Measurements from ENCODE around the gene TMEM125. TPM values are rescaled to one million over a fixed set of nuclear protein-coding genes. Genes with fewer than 3 reads are reported as not detected.

TMEM125 gene
- total RNA-seq, 4 donors from 2014 or later = 0.20 to 2.6 (median 0.21) TPM; not detected in 1

DNA sequence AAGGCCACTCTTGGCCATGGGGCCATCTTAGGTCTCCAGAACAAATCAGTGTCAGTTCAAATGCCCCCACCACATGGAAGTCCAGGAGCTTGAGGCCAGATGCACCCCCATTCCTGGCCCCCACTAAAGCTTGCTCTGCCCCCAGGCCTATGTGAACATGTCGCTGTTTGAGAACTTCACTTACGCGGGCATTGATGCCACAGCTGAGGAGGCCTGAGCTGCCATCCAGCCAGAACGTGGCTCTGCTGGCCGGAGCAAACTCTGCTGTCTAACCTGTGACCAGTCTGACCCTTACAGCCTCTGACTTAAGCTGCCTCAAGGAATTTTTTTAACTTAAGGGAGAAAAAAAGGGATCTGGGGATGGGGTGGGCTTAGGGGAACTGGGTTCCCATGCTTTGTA, 52.7 kb downstream of the TMEM125 start:
- DNase-seq (ENCODE audit: low spot score in 2 of 2) = no peak
- no peak for TF ChIP-seq POLR2A (IDR thresholded peaks at IDR 0.05)
- TF ChIP-seq, protein P1, sequence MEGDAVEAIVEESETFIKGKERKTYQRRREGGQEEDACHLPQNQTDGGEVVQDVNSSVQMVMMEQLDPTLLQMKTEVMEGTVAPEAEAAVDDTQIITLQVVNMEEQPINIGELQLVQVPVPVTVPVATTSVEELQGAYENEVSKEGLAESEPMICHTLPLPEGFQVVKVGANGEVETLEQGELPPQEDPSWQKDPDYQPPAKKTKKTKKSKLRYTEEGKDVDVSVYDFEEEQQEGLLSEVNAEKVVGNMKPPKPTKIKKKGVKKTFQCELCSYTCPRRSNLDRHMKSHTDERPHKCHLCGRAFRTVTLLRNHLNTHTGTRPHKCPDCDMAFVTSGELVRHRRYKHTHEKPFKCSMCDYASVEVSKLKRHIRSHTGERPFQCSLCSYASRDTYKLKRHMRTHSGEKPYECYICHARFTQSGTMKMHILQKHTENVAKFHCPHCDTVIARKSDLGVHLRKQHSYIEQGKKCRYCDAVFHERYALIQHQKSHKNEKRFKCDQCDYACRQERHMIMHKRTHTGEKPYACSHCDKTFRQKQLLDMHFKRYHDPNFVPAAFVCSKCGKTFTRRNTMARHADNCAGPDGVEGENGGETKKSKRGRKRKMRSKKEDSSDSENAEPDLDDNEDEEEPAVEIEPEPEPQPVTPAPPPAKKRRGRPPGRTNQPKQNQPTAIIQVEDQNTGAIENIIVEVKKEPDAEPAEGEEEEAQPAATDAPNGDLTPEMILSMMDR (IDR thresholded peaks at IDR 0.05) = no peak
- no peak for TF ChIP-seq EP300 (IDR thresholded peaks at IDR 0.05)
- Histone ChIP-seq H3K36me3 (peaks cover 0 to 25% (median 0%) of the 10 kb centered on the region in 3 donors), H3K27ac (no peak overlapping the region), H3K4me3 (no peak overlapping the region), H3K27me3 (no peaks in the 10 kb centered on the region), H3K9me3 (peaks cover 0 to 27% (median 0%) of the 10 kb centered on the region in 4 donors), H3K4me1 (peaks cover 0 to 5% (median 0%) of the 10 kb centered on the region in 4 donors)
- WGBS, 2 donors = 86 to 94% methylated on average over 5 of the region's 5 CpGs

Other genes with a start within 250 kb of the TMEM125 start
- gene EBNA1BP2, start 97.7 kb upstream of the TMEM125 start, total RNA-seq = 10 to 100 TPM; 48.8 to 57.3 (median 51.2) TPM
- under 1 TPM in 3 of 4 donors, not detected in 1; 0.21 to 0.30 (median 0.22) TPM for gene CFAP57, start 97.7 kb upstream of the TMEM125 start, total RNA-seq
- gene C1orf210, start 15.6 kb downstream of the TMEM125 start, total RNA-seq = not detected
- 10 to 100 TPM; 37.5 to 95.9 (median 68.1) TPM for gene TIE1, start 31.0 kb downstream of the TMEM125 start, total RNA-seq
- gene MPL, start 67.8 kb downstream of the TMEM125 start, total RNA-seq = 1 to 10 TPM in 1 of 4 donors, under 1 TPM in 1, not detected in 2; 0.66 to 1.7 TPM
- 1 to 10 TPM in 3 of 4 donors, under 1 TPM in 1; 0.42 to 3.5 (median 1.5) TPM for gene CDC20, start 89.0 kb downstream of the TMEM125 start, total RNA-seq
- gene ELOVL1, start 98.0 kb downstream of the TMEM125 start, total RNA-seq = 10 to 100 TPM; 48.6 to 66.6 (median 50.8) TPM
- gene MED8, start 119.8 kb downstream of the TMEM125 start, total RNA-seq = 10 to 100 TPM; 22.8 to 35.1 (median 28.5) TPM
- gene SZT2, start 119.9 kb downstream of the TMEM125 start, total RNA-seq = 10 to 100 TPM; 49.2 to 68.7 (median 57.3) TPM
- gene HYI, start 183.9 kb downstream of the TMEM125 start, total RNA-seq = 100 to 1,000 TPM in 2 of 4 donors, 10 to 100 TPM in 2; 69.8 to 144 (median 97.7) TPM

Measured in tibial nerve (tissue), 4 donors.